Measurements from ENCODE around the gene MTIF3. TPM values are rescaled to one million over a fixed set of nuclear protein-coding genes. Genes with fewer than 3 reads are reported as not detected.

Gene MTIF3
- total RNA-seq, 1 donor from 2014 or later = 30.4 TPM

DNA sequence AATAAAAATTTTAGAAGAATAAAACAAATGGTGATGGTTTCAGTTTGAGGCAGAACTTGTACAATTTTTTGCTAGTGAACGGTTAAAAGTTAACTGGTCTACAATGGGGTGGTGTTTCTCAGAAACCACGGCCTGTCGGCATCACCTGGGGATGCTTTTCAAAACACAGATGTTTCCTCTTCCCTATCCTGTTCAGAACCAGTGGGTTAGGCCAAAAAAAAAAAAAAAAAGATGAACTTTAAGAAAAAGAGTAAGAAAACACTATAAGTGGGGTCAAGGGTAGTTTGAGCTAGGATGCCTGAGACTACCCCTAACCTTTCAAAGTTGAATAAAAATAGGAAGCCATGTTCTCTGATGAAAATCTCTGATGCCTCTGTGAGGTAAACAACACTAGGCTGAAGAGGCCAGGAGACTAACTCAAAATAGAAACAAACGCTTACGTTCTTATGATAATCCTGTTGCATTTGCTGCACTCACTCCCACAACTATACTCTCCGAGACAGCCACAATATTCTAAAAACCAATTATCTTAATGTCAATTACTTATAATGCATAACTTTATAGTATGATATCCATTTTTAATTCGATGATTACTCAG, 3.3 kb downstream of the MTIF3 start:
- peak overlapping the region; percentile 58 for H3K4me3 Mint-ChIP-seq
- H3K4me1 Mint-ChIP-seq (ENCODE audit: low read depth) = peaks cover 68% of the 10 kb centered on the region
- H3K27me3 Mint-ChIP-seq (ENCODE audit: insufficient read depth) = no peaks in the 10 kb centered on the region
- H3K27ac Mint-ChIP-seq = peak overlapping the region; percentile 80
- H3K9me3 Mint-ChIP-seq = no peaks in the 10 kb centered on the region
- H3K36me3 Mint-ChIP-seq (ENCODE audit: low read depth) = peaks cover 20% of the 10 kb centered on the region
- intact Hi-C loops (cut with micrococcal nuclease) = loop anchor here (10.0 kb wide), 1 partner anchor 1208 kb away; the partner anchor contains the start of gene POMP
- no peak for DNase-seq (ENCODE audit: low spot score)

DNA sequence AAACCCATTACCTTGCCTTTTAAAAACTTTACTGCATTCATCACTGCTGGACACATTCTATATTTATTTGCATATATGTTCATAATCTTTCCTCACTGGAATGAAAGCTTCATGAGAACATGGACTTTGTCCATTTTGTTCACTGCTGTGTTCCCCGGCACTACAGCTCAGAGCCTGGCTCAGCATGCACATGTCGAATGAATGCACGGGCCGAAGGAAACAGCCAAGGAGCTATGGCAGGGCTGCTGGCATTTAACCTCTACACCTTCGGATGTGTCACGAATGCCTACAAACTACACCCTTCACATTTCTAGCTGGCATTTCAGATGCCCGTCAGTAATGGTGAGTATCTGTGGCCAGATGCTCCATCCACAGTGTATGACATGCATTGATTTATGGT, 7.6 kb downstream of the MTIF3 start:
- H3K36me3 Mint-ChIP-seq (ENCODE audit: low read depth) = peaks cover 31% of the 10 kb centered on the region
- no peaks in the 10 kb centered on the region for H3K27me3 Mint-ChIP-seq (ENCODE audit: insufficient read depth)
- peaks cover 69% of the 10 kb centered on the region for H3K4me1 Mint-ChIP-seq (ENCODE audit: low read depth)
- no peak overlapping the region for H3K4me3 Mint-ChIP-seq
- H3K9me3 Mint-ChIP-seq = no peaks in the 10 kb centered on the region
- intact Hi-C loops (cut with micrococcal nuclease) = loop anchor here (1.0 to 10.0 kb wide), 2 partner anchors 8 to 1212 kb away; partner anchors contain the start of genes MTIF3 and POMP
- no peak for DNase-seq (ENCODE audit: low spot score)
- no peak overlapping the region for H3K27ac Mint-ChIP-seq

DNA sequence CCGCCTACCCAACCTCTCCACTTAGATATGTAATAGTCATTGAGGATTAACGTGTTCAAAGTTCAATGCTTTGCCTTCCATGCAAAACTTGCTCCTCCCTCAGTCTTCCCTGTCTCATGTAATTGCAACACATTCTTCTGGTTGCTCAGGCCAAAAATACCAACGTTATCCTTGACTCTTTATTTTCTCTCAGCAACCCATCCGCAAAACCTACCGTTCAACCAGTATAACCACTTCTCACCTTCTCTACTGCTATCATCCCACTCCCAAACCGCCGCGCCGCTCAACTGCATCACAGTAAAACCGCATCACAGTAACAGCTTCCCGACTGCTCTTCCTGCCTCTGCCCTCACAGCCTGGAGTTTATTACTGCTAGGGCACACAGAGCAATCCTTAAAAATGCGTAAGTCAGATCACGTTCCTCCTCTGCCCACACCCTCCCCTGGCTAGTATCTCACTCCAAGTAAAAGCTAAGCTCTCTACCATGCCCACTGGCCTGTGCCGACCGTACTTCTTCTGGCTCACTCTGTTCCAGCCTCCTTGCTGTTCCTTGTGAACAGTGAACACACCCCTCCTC, 8.2 kb downstream of the MTIF3 start:
- DNase-seq (ENCODE audit: low spot score) = no peak
- intact Hi-C loops (cut with micrococcal nuclease) = loop anchor here (1.0 to 10.0 kb wide), 2 partner anchors 8 to 1213 kb away; partner anchors contain the start of genes MTIF3 and POMP
- Mint-ChIP-seq H3K27ac (peak overlapping the region; percentile 4), H3K9me3 (no peaks in the 10 kb centered on the region), H3K36me3 (ENCODE audit: low read depth) (peaks cover 38% of the 10 kb centered on the region), H3K4me1 (ENCODE audit: low read depth) (peaks cover 69% of the 10 kb centered on the region), H3K4me3 (peak overlapping the region; percentile 17), H3K27me3 (ENCODE audit: insufficient read depth) (no peaks in the 10 kb centered on the region)

GRCh38 chr13:27440408-27440807, 10.0 kb downstream of the MTIF3 start:
- H3K36me3 Mint-ChIP-seq (ENCODE audit: low read depth) = peaks cover 40% of the 10 kb centered on the region
- no peak for DNase-seq (ENCODE audit: low spot score)
- no peaks in the 10 kb centered on the region for H3K9me3 Mint-ChIP-seq
- no peak overlapping the region for H3K4me3 Mint-ChIP-seq
- H3K27ac Mint-ChIP-seq = no peak overlapping the region
- no peaks in the 10 kb centered on the region for H3K27me3 Mint-ChIP-seq (ENCODE audit: insufficient read depth)
- peaks cover 57% of the 10 kb centered on the region for H3K4me1 Mint-ChIP-seq (ENCODE audit: low read depth)
- intact Hi-C loops (cut with micrococcal nuclease) = loop anchor here (10.0 kb wide), 1 partner anchor 1214 kb away; the partner anchor contains the start of gene POMP

- intact Hi-C loops (cut with micrococcal nuclease) = no loop called here
- Mint-ChIP-seq H3K27ac (no peak overlapping the region), H3K9me3 (no peaks in the 10 kb centered on the region), H3K4me3 (no peak overlapping the region), H3K27me3 (ENCODE audit: insufficient read depth) (no peaks in the 10 kb centered on the region), H3K4me1 (ENCODE audit: low read depth) (peaks cover 53% of the 10 kb centered on the region), H3K36me3 (ENCODE audit: low read depth) (peaks cover 52% of the 10 kb centered on the region)
- DNase-seq (ENCODE audit: low spot score) = no peak
These were observed 13.2 kb downstream of the MTIF3 start for GRCh38 chr13:27437126-27437525.

DNA sequence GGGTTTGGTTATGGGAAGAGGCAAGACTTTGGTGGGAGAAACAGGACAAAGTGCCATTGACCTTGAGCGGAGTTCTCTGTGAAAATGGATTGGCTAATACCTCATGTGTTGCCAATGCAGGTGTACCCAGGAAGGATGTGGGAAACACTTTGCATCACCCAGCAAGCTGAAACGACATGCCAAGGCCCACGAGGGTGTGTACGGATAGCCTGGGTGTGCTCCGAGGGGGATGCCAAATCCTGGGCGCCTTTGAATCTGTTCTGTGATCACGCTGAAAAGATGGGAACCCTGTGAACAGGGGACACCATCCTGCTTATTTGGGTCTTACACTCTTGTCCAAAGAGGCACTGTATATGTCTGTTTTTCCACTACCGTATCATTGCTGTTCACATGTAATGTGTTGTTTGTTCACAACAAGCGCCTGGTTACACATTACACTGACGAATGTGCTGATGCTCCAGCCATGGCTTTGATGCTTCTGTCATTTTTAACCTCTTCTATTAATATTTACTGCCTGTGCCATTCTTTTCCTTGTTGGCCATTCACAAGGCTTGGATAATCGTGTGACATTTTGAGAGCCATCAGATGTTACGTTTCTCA, 17.7 kb downstream of the MTIF3 start:
- Mint-ChIP-seq H3K4me1 (ENCODE audit: low read depth) (peaks cover 46% of the 10 kb centered on the region), H3K27ac (no peak overlapping the region), H3K9me3 (no peaks in the 10 kb centered on the region), H3K36me3 (ENCODE audit: low read depth) (peaks cover 57% of the 10 kb centered on the region), H3K4me3 (no peak overlapping the region), H3K27me3 (ENCODE audit: insufficient read depth) (no peaks in the 10 kb centered on the region)
- intact Hi-C loops (cut with micrococcal nuclease) = no loop called here
- DNase-seq (ENCODE audit: low spot score) = no peak

GRCh38 chr13:27432180-27432579, 18.2 kb downstream of the MTIF3 start:
- DNase-seq (ENCODE audit: low spot score) = no peak
- Mint-ChIP-seq H3K27ac (no peak overlapping the region), H3K4me3 (no peak overlapping the region), H3K36me3 (ENCODE audit: low read depth) (peaks cover 57% of the 10 kb centered on the region), H3K4me1 (ENCODE audit: low read depth) (peaks cover 46% of the 10 kb centered on the region), H3K9me3 (no peaks in the 10 kb centered on the region), H3K27me3 (ENCODE audit: insufficient read depth) (no peaks in the 10 kb centered on the region)
- intact Hi-C loops (cut with micrococcal nuclease) = no loop called here

- H3K9me3 Mint-ChIP-seq = no peaks in the 10 kb centered on the region
- no peak for DNase-seq (ENCODE audit: low spot score)
- peak overlapping the region; percentile 78 for H3K4me3 Mint-ChIP-seq
- no peaks in the 10 kb centered on the region for H3K27me3 Mint-ChIP-seq (ENCODE audit: insufficient read depth)
- intact Hi-C loops (cut with micrococcal nuclease) = loop anchor here (5.0 kb wide), 3 partner anchors 156 to 839 kb away; partner anchors contain the start of gene RASL11A
- peaks cover 51% of the 10 kb centered on the region for H3K36me3 Mint-ChIP-seq (ENCODE audit: low read depth)
- H3K4me1 Mint-ChIP-seq (ENCODE audit: low read depth) = peaks cover 59% of the 10 kb centered on the region
- H3K27ac Mint-ChIP-seq = peak overlapping the region; percentile 78
These were observed 22.2 kb downstream of the MTIF3 start for GRCh38 chr13:27428160-27428559.

DNA sequence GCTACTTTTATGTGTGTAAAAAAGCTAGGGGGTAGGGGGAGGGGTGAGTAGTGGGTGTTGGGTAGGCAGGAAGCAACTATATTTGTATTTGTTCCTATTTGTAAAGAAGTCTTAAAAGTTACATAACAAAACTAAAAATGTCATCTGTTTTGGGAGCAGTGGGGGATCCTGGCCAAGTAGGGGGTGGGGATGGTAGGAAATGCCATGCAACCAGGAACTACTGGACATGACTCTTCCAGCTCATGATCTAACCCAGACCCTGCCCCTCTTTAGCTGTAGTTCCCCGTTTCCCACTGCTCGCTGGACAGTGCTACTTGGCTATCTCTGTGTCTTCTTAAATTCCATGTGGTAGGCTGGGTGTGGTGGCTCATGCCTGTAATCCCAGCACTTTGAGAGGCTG, 22.7 kb downstream of the MTIF3 start:
- Mint-ChIP-seq H3K9me3 (no peaks in the 10 kb centered on the region), H3K27me3 (ENCODE audit: insufficient read depth) (no peaks in the 10 kb centered on the region), H3K36me3 (ENCODE audit: low read depth) (peaks cover 47% of the 10 kb centered on the region), H3K4me1 (ENCODE audit: low read depth) (peaks cover 56% of the 10 kb centered on the region), H3K27ac (peak overlapping the region; percentile 98), H3K4me3 (peak overlapping the region; percentile 89)
- DNase-seq (ENCODE audit: low spot score) = no peak
- intact Hi-C loops (cut with micrococcal nuclease) = loop anchor here (1.0 to 5.0 kb wide), 6 partner anchors 21 to 1291 kb away; partner anchors contain the start of genes RASL11A and SLC46A3

DNA sequence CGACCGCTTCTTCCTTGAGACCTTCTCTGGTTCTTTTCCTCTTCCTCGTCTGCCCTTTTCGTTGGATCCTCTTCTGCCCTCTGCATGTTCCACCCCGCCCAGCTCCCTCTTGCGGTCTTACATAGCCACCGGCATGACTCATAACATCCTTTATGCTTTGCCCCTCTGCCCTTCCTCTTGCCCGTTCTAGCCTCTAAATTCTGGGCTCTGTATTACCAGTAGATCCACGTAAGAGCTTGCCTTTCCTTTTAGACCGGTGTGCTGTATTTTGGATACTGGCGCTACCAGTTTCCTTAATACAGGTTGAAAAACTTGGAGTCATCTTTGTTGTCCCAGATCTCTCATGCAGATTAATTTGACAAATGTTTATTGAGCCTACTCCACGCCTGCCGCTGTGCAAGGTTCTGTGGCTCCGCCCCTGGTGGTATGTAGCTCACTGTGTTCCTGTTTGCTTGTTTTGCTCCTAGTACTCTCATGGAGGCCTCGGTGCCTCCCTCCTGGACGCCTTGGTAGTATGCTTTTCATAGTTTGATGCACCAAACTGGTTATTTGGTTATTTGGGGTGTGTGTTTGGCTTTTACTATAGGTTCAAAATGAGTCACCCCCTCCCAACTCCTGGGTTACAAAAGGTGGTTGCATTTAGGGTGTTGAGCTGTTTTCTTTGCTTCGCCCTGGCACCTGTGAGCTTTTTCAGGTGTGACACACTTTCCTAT, 24.3 kb downstream of the MTIF3 start:
- DNase-seq (ENCODE audit: low spot score) = peak; percentile 69
- Mint-ChIP-seq H3K36me3 (ENCODE audit: low read depth) (peaks cover 35% of the 10 kb centered on the region), H3K9me3 (no peaks in the 10 kb centered on the region), H3K4me3 (peak overlapping the region; percentile 89), H3K27ac (peak overlapping the region; percentile 98), H3K4me1 (ENCODE audit: low read depth) (peaks cover 45% of the 10 kb centered on the region), H3K27me3 (ENCODE audit: insufficient read depth) (no peaks in the 10 kb centered on the region)
- intact Hi-C loops (cut with micrococcal nuclease) = loop anchor here (1.0 to 5.0 kb wide), 11 partner anchors 24 to 1293 kb away; partner anchors contain the start of genes MTIF3, POLR1D, RASL11A and RPL21

DNA sequence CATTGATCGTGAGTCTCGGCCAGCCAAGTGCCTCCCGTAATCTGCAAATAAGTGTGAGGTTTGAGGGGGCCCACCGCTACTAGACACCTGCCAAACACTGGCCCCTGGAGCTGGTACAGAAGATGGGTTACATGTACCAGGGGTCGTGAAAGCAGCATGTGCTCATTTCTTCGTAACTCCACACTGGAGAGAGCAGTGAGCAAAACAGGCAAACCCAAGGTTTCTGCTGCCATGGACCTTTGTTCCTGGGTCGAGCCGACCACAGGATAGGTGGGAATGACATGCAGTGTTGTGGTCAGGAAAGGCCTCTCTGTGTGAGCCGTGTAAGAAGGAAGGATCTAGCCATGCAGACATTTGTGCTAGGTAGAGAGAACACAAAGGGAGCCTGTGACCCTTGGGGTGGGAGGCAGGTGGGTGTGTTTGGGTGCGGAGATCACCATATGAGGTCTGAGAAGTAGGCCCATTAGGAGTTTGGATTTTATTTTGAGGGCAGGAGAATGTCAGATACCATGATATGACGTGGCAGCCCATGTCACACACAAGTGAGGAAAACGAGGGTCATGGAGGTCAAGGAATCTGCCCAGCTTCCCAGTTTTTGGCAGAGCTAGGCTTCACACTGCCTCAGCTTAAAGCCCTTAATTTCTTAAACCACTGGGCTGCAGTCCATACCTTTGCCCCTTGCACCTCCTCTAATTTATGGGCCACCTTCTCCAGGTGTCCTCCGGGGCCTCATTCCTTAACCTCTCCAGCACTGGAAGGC, 25.0 kb downstream of the MTIF3 start:
- intact Hi-C loops (cut with micrococcal nuclease) = loop anchor here (5.0 kb wide), 3 partner anchors 153 to 842 kb away; partner anchors contain the start of gene RASL11A
- H3K36me3 Mint-ChIP-seq (ENCODE audit: low read depth) = peaks cover 28% of the 10 kb centered on the region
- H3K4me1 Mint-ChIP-seq (ENCODE audit: low read depth) = peaks cover 37% of the 10 kb centered on the region
- H3K27me3 Mint-ChIP-seq (ENCODE audit: insufficient read depth) = no peaks in the 10 kb centered on the region
- DNase-seq (ENCODE audit: low spot score) = no peak
- H3K4me3 Mint-ChIP-seq = peak overlapping the region; percentile 89
- H3K27ac Mint-ChIP-seq = peak overlapping the region; percentile 98
- H3K9me3 Mint-ChIP-seq = no peaks in the 10 kb centered on the region

All from activated T-helper 1 cell treated with anti-CD3 and anti-CD28 coated beads, Interleukin-12 subunit alpha, Interleukin-12 subunit beta, Interleukin-2, Interleukin-4 antibody, amounts not matched to agents 30 ng/mL and 10 ng/mL and 1 ng/mL, durations not matched to agents 14 hours and 24 hours and 36 hours (primary cell).